Thoracic aorta (tissue), 2 donors: ENCODE results near the gene SUOX. TPM values are rescaled to one million over a fixed set of nuclear protein-coding genes. Genes with fewer than 3 reads are reported as not detected.
A peak's percentile ranks its signal among the peaks of the same experiment; 100 is the strongest.
"Not testable (repeated sequence)": the region's sequence is repeated elsewhere in the genome, so short reads cannot be mapped to it uniquely, and the experiment has no call there.

ENCODE experiments used
- ATAC-seq: fragments of 150-250 bp; one replicate; pipeline ENCODE4 v1.8.0; 2017; ENCODE audit warnings: low read depth; ENCODE audit not compliant: insufficient number of reproducible peaks, low FRiP score
- DNase-seq: peaks from one replicate; pipeline ENCODE4 v3.0.0-alpha.2; 2020; ENCODE audit warnings: low spot score
- H3K27ac ChIP-seq, 2 donors: fragments of 200-600 bp; sonication (generic); 1 replicate in 1 of 2; 2 replicates in 1 of 2; pipeline ENCODE4 v1.5.1; 2016; ENCODE audit warnings: mild to moderate bottlenecking in 2 of 2, moderate library complexity in 2 of 2
- H3K27me3 ChIP-seq: fragments of 200-600 bp; sonication (generic); replicated peaks from 2 replicates; pipeline ENCODE4 v1.6.0; 2016; ENCODE audit warnings: mild to moderate bottlenecking; ENCODE audit not compliant: insufficient read depth
- H3K36me3 ChIP-seq: fragments of 200-600 bp; sonication (generic); one replicate; pipeline ENCODE4 v1.5.1; 2016
- H3K4me1 ChIP-seq, 2 donors: fragments of 200-600 bp; sonication (generic); 1 replicate in 1 of 2; 2 replicates in 1 of 2; pipeline versions ENCODE4 v1.5.1 to v1.6.0; 2016; ENCODE audit warnings: low read depth in 2 of 2, mild to moderate bottlenecking in 1 of 2; ENCODE audit not compliant: control insufficient read depth in 1 of 2
- H3K4me3 ChIP-seq: fragments of 200-600 bp; sonication (generic); 2 replicates; pipeline ENCODE4 v1.5.1; 2016; ENCODE audit warnings: mild to moderate bottlenecking
- H3K9me3 ChIP-seq: fragments of 200-600 bp; sonication (generic); 2 replicates; pipeline ENCODE4 v1.5.1; 2016
- total RNA-seq, 2 donors: library from RNA; depleted of rRNA; stranded (reverse); fragments of >200 nt; gene quantifications; one replicate each; pipeline versions ENCODE4 v1.1.0 to v1.2.3, GENCODE V29; 2016
- TF ChIP-seq, protein P1 (sequence below): fragments of 200-600 bp; sonication (generic); IDR thresholded peaks from one replicate; pipeline ENCODE4 v1.5.1; 2019; ENCODE audit warnings: antibody characterized with exemption

Gene SUOX
- total RNA-seq, 2 donors from 2014 or later: 17.6 to 20.6 TPM

DNA sequence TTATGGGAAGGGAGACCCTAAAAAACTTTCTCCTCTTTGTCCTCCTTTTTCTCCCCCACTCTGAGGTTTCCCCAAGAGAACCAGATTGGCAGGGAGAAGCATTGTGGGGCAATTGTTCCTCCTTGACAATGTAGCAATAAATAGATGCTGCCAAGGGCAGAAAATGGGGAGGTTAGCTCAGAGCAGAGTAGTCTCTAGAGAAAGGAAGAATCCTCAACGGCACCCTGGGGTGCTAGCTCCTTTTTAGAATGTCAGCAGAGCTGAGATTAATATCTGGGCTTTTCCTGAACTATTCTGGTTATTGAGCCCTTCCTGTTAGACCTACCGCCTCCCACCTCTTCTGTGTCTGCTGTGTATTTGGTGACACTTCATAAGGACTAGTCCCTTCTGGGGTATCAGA lies 40.1 kb downstream of the SUOX start:
- TF ChIP-seq, protein P1, sequence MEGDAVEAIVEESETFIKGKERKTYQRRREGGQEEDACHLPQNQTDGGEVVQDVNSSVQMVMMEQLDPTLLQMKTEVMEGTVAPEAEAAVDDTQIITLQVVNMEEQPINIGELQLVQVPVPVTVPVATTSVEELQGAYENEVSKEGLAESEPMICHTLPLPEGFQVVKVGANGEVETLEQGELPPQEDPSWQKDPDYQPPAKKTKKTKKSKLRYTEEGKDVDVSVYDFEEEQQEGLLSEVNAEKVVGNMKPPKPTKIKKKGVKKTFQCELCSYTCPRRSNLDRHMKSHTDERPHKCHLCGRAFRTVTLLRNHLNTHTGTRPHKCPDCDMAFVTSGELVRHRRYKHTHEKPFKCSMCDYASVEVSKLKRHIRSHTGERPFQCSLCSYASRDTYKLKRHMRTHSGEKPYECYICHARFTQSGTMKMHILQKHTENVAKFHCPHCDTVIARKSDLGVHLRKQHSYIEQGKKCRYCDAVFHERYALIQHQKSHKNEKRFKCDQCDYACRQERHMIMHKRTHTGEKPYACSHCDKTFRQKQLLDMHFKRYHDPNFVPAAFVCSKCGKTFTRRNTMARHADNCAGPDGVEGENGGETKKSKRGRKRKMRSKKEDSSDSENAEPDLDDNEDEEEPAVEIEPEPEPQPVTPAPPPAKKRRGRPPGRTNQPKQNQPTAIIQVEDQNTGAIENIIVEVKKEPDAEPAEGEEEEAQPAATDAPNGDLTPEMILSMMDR: no peak
- no peak for ATAC-seq
- Histone ChIP-seq H3K4me3 (no peak overlapping the region), H3K27ac (no peak overlapping the region), H3K36me3 (peaks cover 19% of the 10 kb centered on the region), H3K27me3 (no peaks in the 10 kb centered on the region), H3K4me1 (peaks cover 4 to 9% of the 10 kb centered on the region in 2 donors), H3K9me3 (no peaks in the 10 kb centered on the region)
- DNase-seq: no peak

DNA sequence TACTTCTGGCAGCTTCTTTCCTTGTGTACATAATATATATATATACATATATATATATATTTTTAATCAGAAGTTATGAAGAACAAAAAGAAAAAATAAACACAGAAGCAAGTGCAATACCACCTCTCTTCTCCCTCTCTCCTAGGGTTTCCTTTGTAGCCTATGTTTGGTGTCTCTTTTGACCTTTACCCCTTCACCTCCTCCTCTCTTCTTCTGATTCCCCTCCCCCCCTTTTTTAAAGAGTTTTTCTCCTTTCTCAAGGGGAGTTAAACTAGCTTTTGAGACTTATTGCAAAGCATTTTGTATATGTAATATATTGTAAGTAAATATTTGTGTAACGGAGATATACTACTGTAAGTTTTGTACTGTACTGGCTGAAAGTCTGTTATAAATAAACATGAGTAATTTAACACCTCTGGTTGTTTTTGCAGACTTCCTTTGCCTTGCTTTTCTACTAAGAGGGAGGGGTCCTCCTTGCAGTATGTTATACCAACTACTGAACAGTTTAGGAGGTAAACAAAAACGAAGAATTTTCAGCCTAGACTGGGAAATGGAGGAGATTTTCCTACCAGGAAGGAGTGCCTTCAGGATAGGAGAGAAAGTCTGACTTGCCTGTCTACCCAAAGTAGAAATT lies 41.1 kb downstream of the SUOX start:
- ATAC-seq (no peak), DNase-seq (no peak)
- peaks cover 11 to 15% of the 10 kb centered on the region in 2 donors for H3K4me1 ChIP-seq
- no peaks in the 10 kb centered on the region for H3K27me3 ChIP-seq
- peaks cover 10% of the 10 kb centered on the region for H3K36me3 ChIP-seq
- no peaks in the 10 kb centered on the region for H3K9me3 ChIP-seq
- H3K4me3 ChIP-seq: no peak overlapping the region
- TF ChIP-seq, protein P1: no peak
- H3K27ac ChIP-seq: no peak overlapping the region

DNA sequence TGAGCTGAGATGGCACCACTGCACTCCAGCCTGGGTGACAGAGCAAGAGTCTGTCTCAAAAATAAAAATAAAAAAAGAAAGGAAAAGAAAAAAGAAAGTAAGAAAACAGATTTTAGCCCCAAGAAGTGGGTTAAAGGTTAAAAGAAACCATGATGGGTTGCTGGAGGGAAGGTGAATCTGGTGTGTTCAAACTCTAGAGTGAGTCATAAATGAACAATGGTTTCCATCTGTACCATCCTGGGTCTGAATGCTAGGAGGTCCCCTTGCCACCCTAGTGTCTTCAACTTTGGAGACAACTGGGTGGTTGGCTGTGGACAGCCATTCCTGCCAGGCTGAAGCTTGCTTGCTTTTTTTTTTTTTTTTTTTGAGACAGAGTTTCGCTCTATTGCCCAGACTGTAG lies 43.1 kb downstream of the SUOX start:
- H3K36me3 ChIP-seq: peaks cover 18% of the 10 kb centered on the region
- no peak for ATAC-seq

DNA sequence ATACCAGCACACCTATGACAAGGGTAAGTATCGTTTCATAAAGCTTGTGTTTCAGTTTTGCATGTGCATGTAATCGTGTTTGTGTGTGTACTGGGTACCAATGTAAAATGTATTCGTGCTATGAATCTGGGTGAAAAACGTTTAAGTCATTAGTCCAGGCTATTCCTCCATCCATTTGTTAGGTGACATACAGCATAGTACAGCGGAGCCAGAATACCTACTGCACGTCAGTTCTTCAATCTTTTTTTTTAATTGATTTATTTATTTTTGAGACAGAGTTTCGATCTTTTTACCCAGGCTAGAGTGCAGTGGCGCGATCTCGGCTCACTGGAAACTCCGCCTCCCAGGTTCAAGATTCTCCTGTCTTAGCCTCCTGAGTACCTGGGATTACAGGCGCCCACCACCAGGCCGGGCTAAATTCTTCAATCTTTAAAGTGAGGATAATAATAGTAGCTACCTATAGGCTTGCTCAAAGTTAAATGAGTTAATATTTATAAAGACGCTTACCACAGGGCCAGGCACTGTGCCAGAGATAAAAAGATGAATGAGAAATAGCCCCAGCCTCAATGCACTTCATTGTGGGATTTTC lies 44.0 kb downstream of the SUOX start:
- H3K27me3 ChIP-seq: no peaks in the 10 kb centered on the region
- H3K27ac ChIP-seq: peak overlapping the region; percentile 92 to 99
- ATAC-seq (no peak), DNase-seq (no peak)
- peak overlapping the region; percentile 82 for H3K4me3 ChIP-seq
- TF ChIP-seq, protein P1: no peak
- H3K4me1 ChIP-seq: peaks cover 14 to 21% of the 10 kb centered on the region in 2 donors
- peaks cover 21% of the 10 kb centered on the region for H3K36me3 ChIP-seq
- no peaks in the 10 kb centered on the region for H3K9me3 ChIP-seq

More for the DNA sequence above, 43.1 kb downstream of the SUOX start:
- H3K4me3 ChIP-seq: no peak overlapping the region
- no peak for DNase-seq
- no peaks in the 10 kb centered on the region for H3K9me3 ChIP-seq
- TF ChIP-seq, protein P1: no peak
- H3K27ac ChIP-seq: no peak overlapping the region
- peaks cover 14 to 21% of the 10 kb centered on the region in 2 donors for H3K4me1 ChIP-seq
- H3K27me3 ChIP-seq: no peaks in the 10 kb centered on the region

DNA sequence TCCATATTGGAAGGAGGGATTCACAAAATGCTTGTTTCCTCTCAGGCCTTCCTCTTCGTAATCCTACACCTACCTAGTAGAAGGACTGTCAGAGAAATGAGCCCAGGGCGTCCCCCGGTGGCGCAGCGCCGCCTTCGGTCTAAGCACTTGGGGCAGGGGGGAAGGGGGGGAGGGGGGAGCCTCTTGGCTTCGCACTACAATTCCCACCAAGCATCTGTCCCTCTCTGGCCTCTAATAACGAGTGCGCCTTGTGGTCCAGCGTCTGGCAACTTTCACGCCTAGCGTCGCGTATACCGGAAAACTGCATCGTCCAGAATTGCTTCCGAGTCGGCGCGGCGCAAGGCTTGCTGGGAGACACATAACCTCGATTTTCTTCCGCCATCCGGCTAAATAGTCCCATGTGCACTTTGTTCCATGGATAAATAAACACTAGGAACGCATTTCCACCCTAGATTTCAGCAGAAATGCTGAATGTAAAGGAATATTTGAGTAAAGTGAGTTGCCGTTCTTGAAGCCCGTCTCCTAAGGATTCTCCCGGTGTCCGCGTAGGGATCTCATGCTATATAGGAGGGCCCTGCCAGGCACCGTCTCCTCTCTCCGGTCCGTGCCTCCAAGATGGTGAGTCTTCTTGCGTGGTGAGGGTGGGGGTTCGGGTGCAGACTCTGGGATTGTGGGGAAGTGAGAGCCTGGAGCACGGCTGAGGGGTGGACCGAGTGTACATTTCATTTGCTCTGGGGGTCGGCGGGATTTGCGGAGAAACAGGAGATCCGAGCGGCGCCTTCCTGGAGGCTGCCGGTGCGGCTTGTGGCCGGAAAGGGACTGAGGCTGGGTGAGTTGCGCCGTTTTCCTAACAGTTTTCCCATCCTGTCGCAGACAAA lies 44.7 kb downstream of the SUOX start, which contains the start of gene RPS26:
Gene RPS26, plus strand, starts transcription at position 367 of the 878 bp plus-strand sequence. Its CDS starts 249 bp downstream, at position 616.
- Histone ChIP-seq H3K9me3 (no peaks in the 10 kb centered on the region), H3K36me3 (peaks cover 21% of the 10 kb centered on the region), H3K4me1 (peaks cover 14 to 21% of the 10 kb centered on the region in 2 donors), H3K27me3 (no peaks in the 10 kb centered on the region), H3K4me3 (peak within 1 kb of the TSS; percentile 82), H3K27ac (peak within 1 kb of the TSS; percentile 92 to 99)
- peak; percentile 99 for ATAC-seq
- peak; percentile 93 for DNase-seq
- TF ChIP-seq, protein P1: peak; percentile 29

DNA sequence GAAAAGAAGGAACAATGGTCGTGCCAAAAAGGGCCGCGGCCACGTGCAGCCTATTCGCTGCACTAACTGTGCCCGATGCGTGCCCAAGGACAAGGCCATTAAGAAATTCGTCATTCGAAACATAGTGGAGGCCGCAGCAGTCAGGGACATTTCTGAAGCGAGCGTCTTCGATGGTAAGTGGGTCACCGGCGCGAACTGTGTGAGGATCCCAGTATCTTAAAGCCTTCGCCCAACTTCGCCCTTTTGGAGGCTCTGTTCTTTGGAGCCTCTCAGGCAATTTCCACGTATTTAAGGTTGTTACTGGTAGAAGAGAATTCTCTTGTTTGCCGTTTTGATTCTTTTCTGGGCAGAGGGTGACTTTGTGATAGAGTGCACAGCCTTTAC lies 45.3 kb downstream of the SUOX start:
- peak overlapping the region; percentile 82 for H3K4me3 ChIP-seq
- peaks cover 14 to 21% of the 10 kb centered on the region in 2 donors for H3K4me1 ChIP-seq
- not testable (repeated sequence) for DNase-seq, ATAC-seq, H3K9me3 ChIP-seq, H3K27me3 ChIP-seq
- H3K36me3 ChIP-seq: peaks cover 21% of the 10 kb centered on the region
- peak overlapping the region; percentile 92 to 99 for H3K27ac ChIP-seq
